OCI-LY7 (cell line): ENCODE measurements around the gene DGKG.

Source experiments
- CTCF ChIP-seq: fragments of 200-600 bp; sonication (generic); conservative IDR thresholded peaks from 2 replicates; pipeline ENCODE4 v1.5.1; 2014; ENCODE audit warnings: mild to moderate bottlenecking, antibody characterized with exemption, low read length, moderate library complexity, mixed read lengths
- EZH2phosphoT487 ChIP-seq: fragments of 200-600 bp; sonication (generic); IDR thresholded peaks from 2 replicates; pipeline ENCODE4 v1.6.1; 2018; ENCODE audit warnings: low read depth, borderline replicate concordance, mild to moderate bottlenecking, mixed run types, antibody characterized with exemption, low read length, moderate library complexity, mixed read lengths

- TF ChIP-seq CTCF (no peak), EZH2phosphoT487 (no peak)
Observed at GRCh38 chr3:186167646-186168395, 194.2 kb downstream of the DGKG start.
